HS-27A (cell line): ENCODE results near the gene KRT6B.
"Not testable (repeated sequence)": the region's sequence is repeated elsewhere in the genome, so short reads cannot be mapped to it uniquely, and the experiment has no call there.

Experiments
- DNase-seq: peaks from one replicate; pipeline ENCODE4 v3.0.0-alpha.2; 2012; ENCODE audit warnings: low read depth, missing footprints

Gene KRT6B

GRCh38 chr12:52469853-52470252 is 17.9 kb upstream of the KRT6B start:
- no peak for DNase-seq

- no peak for DNase-seq
Measured at GRCh38 chr12:52464897-52465296, 13.0 kb upstream of the KRT6B start.

GRCh38 chr12:52461693-52462092 is 9.7 kb upstream of the KRT6B start:
- no peak for DNase-seq

GRCh38 chr12:52458861-52459260 is 6.9 kb upstream of the KRT6B start:
- DNase-seq = no peak

GRCh38 chr12:52455821-52456220 is 3.9 kb upstream of the KRT6B start:
- no peak for DNase-seq

- DNase-seq = no peak
Measured at GRCh38 chr12:52454411-52455201, 2.7 kb upstream of the KRT6B start.

GRCh38 chr12:52448228-52448627 is 3.7 kb downstream of the KRT6B start:
- DNase-seq = no peak

GRCh38 chr12:52447196-52447595 is 4.8 kb downstream of the KRT6B start:
- not testable (repeated sequence) for DNase-seq

- no peak for DNase-seq
Measured at GRCh38 chr12:52446367-52447045, 5.4 kb downstream of the KRT6B start.

GRCh38 chr12:52445876-52446275 is 6.1 kb downstream of the KRT6B start:
- no peak for DNase-seq

- no peak for DNase-seq
Measured at GRCh38 chr12:52444647-52445595, 7.0 kb downstream of the KRT6B start.

GRCh38 chr12:52443966-52444365 is 8.0 kb downstream of the KRT6B start:
- DNase-seq = no peak

GRCh38 chr12:52442600-52443061 is 9.3 kb downstream of the KRT6B start:
- DNase-seq = peak; percentile 39

- DNase-seq = no peak
Measured at GRCh38 chr12:52441320-52441911, 10.5 kb downstream of the KRT6B start.

GRCh38 chr12:52440821-52441319 is 11.1 kb downstream of the KRT6B start:
- DNase-seq = no peak

- DNase-seq = no peak
Measured at GRCh38 chr12:52439845-52440244, 12.1 kb downstream of the KRT6B start.

- no peak for DNase-seq
Measured at GRCh38 chr12:52439420-52439819, 12.5 kb downstream of the KRT6B start.

- DNase-seq = no peak
Measured at GRCh38 chr12:52438305-52439301, 13.3 kb downstream of the KRT6B start.

- DNase-seq = no peak
Measured at GRCh38 chr12:52437508-52437907, 14.4 kb downstream of the KRT6B start.

GRCh38 chr12:52436828-52437474 is 15.0 kb downstream of the KRT6B start:
- no peak for DNase-seq
